ENCODE data around the gene PPIF. TPM values are rescaled to one million over a fixed set of nuclear protein-coding genes. Genes with fewer than 3 reads are reported as not detected.

The PPIF gene
- total and polyA plus RNA-seq, 4 donors: 21.7 to 96.8 (median 39.9) TPM

DNA sequence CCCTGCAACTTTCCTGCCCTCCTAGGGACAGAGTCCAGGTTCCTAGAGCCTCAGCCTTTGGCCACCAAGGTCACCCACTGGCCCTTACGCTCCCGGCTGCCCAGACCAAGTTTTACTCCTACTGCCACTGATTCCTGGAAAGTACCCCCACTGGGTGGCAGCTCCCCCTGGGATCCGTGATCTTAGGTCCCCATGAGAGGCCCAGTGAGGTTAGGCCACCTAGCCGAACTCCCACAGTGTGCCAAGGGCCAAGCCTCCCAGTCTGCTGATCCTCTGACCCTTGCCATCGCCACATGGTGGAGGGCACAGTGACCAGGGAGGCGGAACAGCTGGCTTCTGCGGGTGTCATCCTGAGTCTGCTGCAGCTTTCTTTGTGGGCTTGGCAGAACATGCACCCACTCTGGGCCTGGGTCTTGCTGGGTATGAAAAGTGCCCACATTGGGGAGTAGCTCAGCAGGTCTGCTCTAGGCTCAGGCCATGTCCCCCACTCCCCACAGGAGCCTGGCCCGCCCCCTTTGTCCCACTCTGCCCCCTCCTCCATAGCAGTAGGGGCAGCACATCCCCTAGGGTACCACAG is 40.5 kb upstream of the PPIF start:
- Histone ChIP-seq H3K4me1 (ENCODE audit: control insufficient read depth in 5 of 5, insufficient read depth in 5 of 5, low read length in 5 of 5) (no peaks in the 10 kb centered on the region), H3K27ac (ENCODE audit: low read depth in 1 of 2, low read length in 1 of 2) (no peak overlapping the region), H3K9me3 (ENCODE audit: control insufficient read depth in 4 of 4, insufficient read depth in 3 of 4, low read length in 3 of 4) (no peaks in the 10 kb centered on the region), H3K36me3 (ENCODE audit: control insufficient read depth in 4 of 4, insufficient read depth in 4 of 4, low read length in 4 of 4) (peaks cover 32 to 92% (median 39%) of the 10 kb centered on the region in 4 donors), H3K4me3 (no peak overlapping the region), H3K9ac (ENCODE audit: insufficient read depth in 1 of 2, low read length in 2 of 2) (no peak overlapping the region), H3K27me3 (ENCODE audit: control insufficient read depth in 3 of 3, insufficient read depth in 3 of 3, low read length in 2 of 3) (no peaks in the 10 kb centered on the region)
- ATAC-seq (ENCODE audit: insufficient read depth, low FRiP score) (no peak), DNase-seq (no peak)
- WGBS, 2 donors: 90 to 98% methylated on average over 8 of the region's 8 CpGs
- TF ChIP-seq CTCF (IDR thresholded peaks at IDR 0.05; ENCODE audit: control extremely low read depth, extremely low read depth): no peak

DNA sequence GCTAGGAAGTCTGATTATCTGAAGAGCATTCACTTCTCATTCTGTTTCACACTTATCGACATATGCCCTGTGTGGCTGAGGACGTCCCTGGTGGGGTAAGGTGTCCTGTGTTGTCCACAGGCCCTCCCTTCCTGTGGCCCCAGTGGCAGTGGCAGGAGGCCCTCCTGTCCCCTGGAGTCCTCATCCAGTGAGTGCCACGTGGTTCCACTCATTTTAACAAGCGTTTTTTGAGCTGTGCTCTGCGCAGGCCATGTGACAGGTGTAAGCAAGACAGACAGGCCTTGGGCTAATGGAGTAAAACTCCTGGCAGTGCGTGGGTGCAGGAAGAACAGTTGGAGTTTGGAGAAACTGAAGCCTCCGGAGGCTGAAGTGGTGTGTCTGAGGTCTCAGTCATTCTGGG is 39.3 kb upstream of the PPIF start:
- DNase-seq (no peak), ATAC-seq (ENCODE audit: insufficient read depth, low FRiP score) (no peak)
- peaks cover 28 to 96% (median 42%) of the 10 kb centered on the region in 4 donors for H3K36me3 ChIP-seq (ENCODE audit: control insufficient read depth in 4 of 4, insufficient read depth in 4 of 4, low read length in 4 of 4)
- 83% methylated on average over 7 of the region's 7 CpGs for WGBS, 2 donors
- H3K4me3 ChIP-seq: no peak overlapping the region
- no peak overlapping the region for H3K9ac ChIP-seq (ENCODE audit: insufficient read depth in 1 of 2, low read length in 2 of 2)
- H3K27me3 ChIP-seq (ENCODE audit: control insufficient read depth in 3 of 3, insufficient read depth in 3 of 3, low read length in 2 of 3): no peaks in the 10 kb centered on the region
- H3K27ac ChIP-seq (ENCODE audit: low read depth in 1 of 2, low read length in 1 of 2): no peak overlapping the region
- no peaks in the 10 kb centered on the region for H3K4me1 ChIP-seq (ENCODE audit: control insufficient read depth in 5 of 5, insufficient read depth in 5 of 5, low read length in 5 of 5)
- no peaks in the 10 kb centered on the region for H3K9me3 ChIP-seq (ENCODE audit: control insufficient read depth in 4 of 4, insufficient read depth in 3 of 4, low read length in 3 of 4)
- no peak for TF ChIP-seq CTCF (IDR thresholded peaks at IDR 0.05; ENCODE audit: control extremely low read depth, extremely low read depth)

GRCh38 chr10:79308969-79309665 is 38.2 kb upstream of the PPIF start:
- Histone ChIP-seq H3K27ac (ENCODE audit: low read depth in 1 of 2, low read length in 1 of 2) (no peak overlapping the region), H3K9ac (ENCODE audit: insufficient read depth in 1 of 2, low read length in 2 of 2) (no peak overlapping the region)
- DNase-seq: no peak

More at GRCh38 chr10:79308969-79309665, 38.2 kb upstream of the PPIF start:
- H3K36me3 ChIP-seq (ENCODE audit: control insufficient read depth in 4 of 4, insufficient read depth in 4 of 4, low read length in 4 of 4): peaks cover 30 to 95% (median 40%) of the 10 kb centered on the region in 4 donors
- 77 to 83% methylated on average over 14 of the region's 14 CpGs for whole genome bisulfite sequencing, 2 donors
- H3K9me3 ChIP-seq (ENCODE audit: control insufficient read depth in 4 of 4, insufficient read depth in 3 of 4, low read length in 3 of 4): no peaks in the 10 kb centered on the region
- no peak for TF ChIP-seq CTCF (IDR thresholded peaks at IDR 0.05; ENCODE audit: control extremely low read depth, extremely low read depth)
- H3K27me3 ChIP-seq (ENCODE audit: control insufficient read depth in 3 of 3, insufficient read depth in 3 of 3, low read length in 2 of 3): no peaks in the 10 kb centered on the region
- no peaks in the 10 kb centered on the region for H3K4me1 ChIP-seq (ENCODE audit: control insufficient read depth in 5 of 5, insufficient read depth in 5 of 5, low read length in 5 of 5)
- no peak overlapping the region for H3K4me3 ChIP-seq
- no peak for ATAC-seq (ENCODE audit: insufficient read depth, low FRiP score)

Measured in lung (tissue), 12 donors.